Measurements from ENCODE around the gene HOXA4. TPM values are rescaled to one million over a fixed set of nuclear protein-coding genes. Genes with fewer than 3 reads are reported as not detected.

HOXA4 gene
- total RNA-seq, 2 experiments from 2014 or later = not detected

- no peak overlapping the region for H3K27ac Mint-ChIP-seq
- H3K4me3 Mint-ChIP-seq = no peak overlapping the region
- intact Hi-C loops (cut with DNase I, micrococcal nuclease) = no loop called here
Observed at GRCh38 chr7:27132214-27132613, 1.7 kb upstream of the HOXA4 start.

GRCh38 chr7:27131390-27131819 is 848 bp upstream of the HOXA4 start:
- Histone ChIP-seq H3K27me3 (ENCODE audit: control insufficient read depth in 1 of 2, insufficient read depth in 2 of 2, low read length in 2 of 2) (peaks cover 20 to 35% of the 10 kb centered on the region in 2 experiments), H3K4me3 (ENCODE audit: low read length) (peak overlapping the region; percentile 62), H3K27ac (ENCODE audit: low read depth in 1 of 2, low read length in 2 of 2) (no peak overlapping the region), H3K4me1 (ENCODE audit: insufficient read depth, low read length) (peaks cover 10% of the 10 kb centered on the region), H3K36me3 (ENCODE audit: insufficient read depth, low read length) (no peaks in the 10 kb centered on the region), H3K9me3 (ENCODE audit: control insufficient read depth in 1 of 2, insufficient read depth in 1 of 2, low read length in 2 of 2) (peaks cover 0 to 8% of the 10 kb centered on the region in 2 experiments)
- H3K27me3 Mint-ChIP-seq = peaks cover 74% of the 10 kb centered on the region
- no peaks in the 10 kb centered on the region for H3K9me3 Mint-ChIP-seq
- POLR2A ChIA-PET = no interaction called here
- intact Hi-C loops (cut with DNase I, micrococcal nuclease) = no loop called here
- CTCF ChIA-PET = no interaction called here
- DNase-seq (no peak), ATAC-seq (ENCODE audit: poor library complexity) (no peak)
- H3K4me1 Mint-ChIP-seq (ENCODE audit: low read depth) = no peaks in the 10 kb centered on the region
- H3K36me3 Mint-ChIP-seq (ENCODE audit: low read depth) = no peaks in the 10 kb centered on the region
- TF ChIP-seq CTCF (IDR thresholded peaks at IDR 0.05) = no peak
- no peak overlapping the region for H3K27ac Mint-ChIP-seq
- peak overlapping the region; percentile 65 for H3K4me3 Mint-ChIP-seq

More at GRCh38 chr7:27132214-27132613, 1.7 kb upstream of the HOXA4 start:
- Histone ChIP-seq H3K4me1 (ENCODE audit: insufficient read depth, low read length) (peaks cover 10% of the 10 kb centered on the region), H3K27me3 (ENCODE audit: control insufficient read depth in 1 of 2, insufficient read depth in 2 of 2, low read length in 2 of 2) (peaks cover 28 to 43% of the 10 kb centered on the region in 2 experiments), H3K27ac (ENCODE audit: low read depth in 1 of 2, low read length in 2 of 2) (no peak overlapping the region), H3K9me3 (ENCODE audit: control insufficient read depth in 1 of 2, insufficient read depth in 1 of 2, low read length in 2 of 2) (peaks cover 0 to 8% of the 10 kb centered on the region in 2 experiments), H3K4me3 (ENCODE audit: low read length) (no peak overlapping the region), H3K36me3 (ENCODE audit: insufficient read depth, low read length) (no peaks in the 10 kb centered on the region)
- ATAC-seq (ENCODE audit: poor library complexity) (no peak), DNase-seq (no peak)
- Mint-ChIP-seq H3K4me1 (ENCODE audit: low read depth) (no peaks in the 10 kb centered on the region), H3K36me3 (ENCODE audit: low read depth) (no peaks in the 10 kb centered on the region), H3K27me3 (peaks cover 76% of the 10 kb centered on the region), H3K9me3 (no peaks in the 10 kb centered on the region)
- ChIA-PET CTCF (no interaction called here), POLR2A (interaction anchor here (0.6 kb wide), 1 partner anchor 62 kb away, joined by 3 read pairs; no protein-coding TSS in a partner anchor)
- no peak for TF ChIP-seq CTCF (IDR thresholded peaks at IDR 0.05)

GRCh38 chr7:27129729-27130539 is 623 bp downstream of the HOXA4 start:
- Mint-ChIP-seq H3K4me1 (ENCODE audit: low read depth) (no peaks in the 10 kb centered on the region), H3K4me3 (peak overlapping the region; percentile 35), H3K27me3 (peaks cover 72% of the 10 kb centered on the region), H3K36me3 (ENCODE audit: low read depth) (no peaks in the 10 kb centered on the region), H3K9me3 (no peaks in the 10 kb centered on the region), H3K27ac (no peak overlapping the region)
- peaks cover 10% of the 10 kb centered on the region for H3K4me1 ChIP-seq (ENCODE audit: insufficient read depth, low read length)
- no peak for TF ChIP-seq CTCF (IDR thresholded peaks at IDR 0.05)
- ATAC-seq (ENCODE audit: poor library complexity) (peak; percentile 18), DNase-seq (peak in 1 of 14 experiments; percentile 55)
- POLR2A ChIA-PET = interaction anchor here (1.0 kb wide), 1 partner anchor 267 kb away, joined by 3 read pairs; no protein-coding TSS in a partner anchor
- H3K36me3 ChIP-seq (ENCODE audit: insufficient read depth, low read length) = no peaks in the 10 kb centered on the region
- peaks cover 0 to 8% of the 10 kb centered on the region in 2 experiments for H3K9me3 ChIP-seq (ENCODE audit: control insufficient read depth in 1 of 2, insufficient read depth in 1 of 2, low read length in 2 of 2)
- CTCF ChIA-PET = no interaction called here
- intact Hi-C loops (cut with DNase I, micrococcal nuclease) = no loop called here
- H3K4me3 ChIP-seq (ENCODE audit: low read length) = no peak overlapping the region
- H3K27me3 ChIP-seq (ENCODE audit: control insufficient read depth in 1 of 2, insufficient read depth in 2 of 2, low read length in 2 of 2) = peaks cover 16 to 28% of the 10 kb centered on the region in 2 experiments
- no peak overlapping the region for H3K27ac ChIP-seq (ENCODE audit: low read depth in 1 of 2, low read length in 2 of 2)

Data from CD4-positive, alpha-beta T cell (primary cell).